Measurements from ENCODE around the gene MBD3L2B. TPM values are rescaled to one million over a fixed set of nuclear protein-coding genes. Genes with fewer than 3 reads are reported as not detected.

Gene MBD3L2B
- total RNA-seq, 1 experiment from 2014 or later: not detected

DNA sequence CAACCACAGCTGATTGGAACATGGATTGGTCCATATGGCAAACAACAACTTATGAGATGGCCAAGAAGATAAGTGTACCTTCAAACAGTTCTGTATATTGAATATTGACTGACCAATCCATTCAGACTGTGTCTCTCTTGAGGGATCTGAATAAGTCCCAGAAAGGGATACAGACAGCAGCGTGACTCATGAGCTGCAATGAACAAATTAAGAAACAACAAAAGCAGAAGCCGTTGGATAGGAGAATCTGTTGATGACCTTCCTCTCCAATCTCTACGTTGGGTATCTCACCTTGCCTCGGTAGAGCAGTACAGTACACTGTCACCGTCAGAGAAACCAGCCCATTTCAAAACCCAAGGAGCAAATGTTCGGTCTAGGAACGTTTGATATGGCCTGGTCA, 21.3 kb downstream of the MBD3L2B start:
- POLR2A ChIA-PET (ENCODE audit: unreplicated experiment): no interaction called here
- intact Hi-C loops (cut with micrococcal nuclease; ENCODE audit: unreplicated experiment): no loop called here
- no peaks in the 10 kb centered on the region for H3K36me3 ChIP-seq (ENCODE audit: low read depth)
- CTCF ChIA-PET: no interaction called here
- DNase-seq: no peak
- no peaks in the 10 kb centered on the region for H3K79me2 ChIP-seq (ENCODE audit: low read depth)
- H3K9me3 ChIP-seq (ENCODE audit: insufficient read depth, low read depth): no peaks in the 10 kb centered on the region
- peaks cover 38% of the 10 kb centered on the region for H3K27me3 ChIP-seq (ENCODE audit: insufficient read depth, low read depth)
- no peak overlapping the region for H3K4me2 ChIP-seq
- H3K4me3 ChIP-seq: no peak overlapping the region
- no peak overlapping the region for H2AFZ ChIP-seq
- no peaks in the 10 kb centered on the region for H3F3A ChIP-seq (ENCODE audit: insufficient read depth, low read depth)
- no peaks in the 10 kb centered on the region for H3K9me2 ChIP-seq (ENCODE audit: insufficient read depth)
- H4K20me1 ChIP-seq (ENCODE audit: insufficient read depth): no peaks in the 10 kb centered on the region
- H3K4me1 ChIP-seq (replicated peaks; ENCODE audit: insufficient read depth): no peaks in the 10 kb centered on the region
- no TSS peak for BruUV-seq (replicated peaks)
- TF ChIP-seq, protein P1, sequence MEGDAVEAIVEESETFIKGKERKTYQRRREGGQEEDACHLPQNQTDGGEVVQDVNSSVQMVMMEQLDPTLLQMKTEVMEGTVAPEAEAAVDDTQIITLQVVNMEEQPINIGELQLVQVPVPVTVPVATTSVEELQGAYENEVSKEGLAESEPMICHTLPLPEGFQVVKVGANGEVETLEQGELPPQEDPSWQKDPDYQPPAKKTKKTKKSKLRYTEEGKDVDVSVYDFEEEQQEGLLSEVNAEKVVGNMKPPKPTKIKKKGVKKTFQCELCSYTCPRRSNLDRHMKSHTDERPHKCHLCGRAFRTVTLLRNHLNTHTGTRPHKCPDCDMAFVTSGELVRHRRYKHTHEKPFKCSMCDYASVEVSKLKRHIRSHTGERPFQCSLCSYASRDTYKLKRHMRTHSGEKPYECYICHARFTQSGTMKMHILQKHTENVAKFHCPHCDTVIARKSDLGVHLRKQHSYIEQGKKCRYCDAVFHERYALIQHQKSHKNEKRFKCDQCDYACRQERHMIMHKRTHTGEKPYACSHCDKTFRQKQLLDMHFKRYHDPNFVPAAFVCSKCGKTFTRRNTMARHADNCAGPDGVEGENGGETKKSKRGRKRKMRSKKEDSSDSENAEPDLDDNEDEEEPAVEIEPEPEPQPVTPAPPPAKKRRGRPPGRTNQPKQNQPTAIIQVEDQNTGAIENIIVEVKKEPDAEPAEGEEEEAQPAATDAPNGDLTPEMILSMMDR (conservative IDR thresholded peaks at IDR 0.05): no peak
- no peak for TF ChIP-seq EZH2 (IDR thresholded peaks at IDR 0.05; ENCODE audit: low read depth)
- H3K27ac ChIP-seq: no peak overlapping the region

DNA sequence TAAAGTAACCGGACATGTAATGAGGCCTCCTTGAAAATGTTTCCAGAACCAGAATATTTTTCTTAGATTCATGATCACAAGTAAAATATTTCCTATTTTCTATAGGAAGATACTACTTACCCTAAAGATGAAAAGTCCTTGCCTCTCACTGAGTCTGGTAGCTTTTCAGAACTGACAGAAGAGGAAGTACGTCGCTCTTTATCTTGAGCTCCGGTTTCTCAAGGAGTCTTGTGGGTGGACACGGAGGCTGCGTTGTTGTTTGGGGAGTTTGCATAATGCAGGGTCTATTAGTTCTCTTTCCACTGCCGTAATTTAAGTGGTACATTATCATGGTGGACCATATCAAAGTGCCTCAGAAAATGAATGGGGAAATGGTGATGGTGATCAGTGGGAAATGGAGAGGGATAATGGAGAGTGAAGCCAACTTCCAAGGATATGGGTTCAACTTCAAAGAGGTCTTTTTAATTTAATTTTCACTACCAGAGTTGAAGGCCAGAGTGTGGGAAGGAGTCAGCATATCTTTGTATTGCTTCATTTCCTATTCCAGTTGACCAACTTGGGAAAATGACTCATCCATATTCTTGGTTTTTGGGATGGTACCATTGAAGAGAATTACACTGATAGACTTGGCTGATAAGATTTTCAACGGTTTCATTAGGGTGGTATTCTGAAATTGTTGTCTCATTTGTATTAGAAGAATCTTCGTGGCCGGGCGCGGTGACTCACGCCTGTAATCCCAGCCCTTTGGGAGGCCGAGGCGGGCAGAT, 23.4 kb downstream of the MBD3L2B start:
- no peak overlapping the region for H3K4me2 ChIP-seq
- no peaks in the 10 kb centered on the region for H3K36me3 ChIP-seq (ENCODE audit: low read depth)
- H3K4me1 ChIP-seq (replicated peaks; ENCODE audit: insufficient read depth): no peaks in the 10 kb centered on the region
- no TSS peak for BruUV-seq (replicated peaks)
- H3K9me2 ChIP-seq (ENCODE audit: insufficient read depth): no peaks in the 10 kb centered on the region
- peaks cover 38% of the 10 kb centered on the region for H3K27me3 ChIP-seq (ENCODE audit: insufficient read depth, low read depth)
- ChIA-PET CTCF (interaction anchor here (0.6 kb wide), 1 partner anchor 303 kb away, joined by 8 read pairs; no protein-coding TSS in a partner anchor), POLR2A (ENCODE audit: unreplicated experiment) (no interaction called here)
- no peaks in the 10 kb centered on the region for H4K20me1 ChIP-seq (ENCODE audit: insufficient read depth)
- intact Hi-C loops (cut with micrococcal nuclease; ENCODE audit: unreplicated experiment): no loop called here
- H3F3A ChIP-seq (ENCODE audit: insufficient read depth, low read depth): no peaks in the 10 kb centered on the region
- H3K9me3 ChIP-seq (ENCODE audit: insufficient read depth, low read depth): no peaks in the 10 kb centered on the region
- no peak overlapping the region for H2AFZ ChIP-seq
- H3K27ac ChIP-seq: no peak overlapping the region
- H3K4me3 ChIP-seq: no peak overlapping the region
- no peak for TF ChIP-seq EZH2 (IDR thresholded peaks at IDR 0.05; ENCODE audit: low read depth)
- TF ChIP-seq, protein P1 (conservative IDR thresholded peaks at IDR 0.05): no peak
- DNase-seq: no peak
- H3K79me2 ChIP-seq (ENCODE audit: low read depth): no peaks in the 10 kb centered on the region

DNA sequence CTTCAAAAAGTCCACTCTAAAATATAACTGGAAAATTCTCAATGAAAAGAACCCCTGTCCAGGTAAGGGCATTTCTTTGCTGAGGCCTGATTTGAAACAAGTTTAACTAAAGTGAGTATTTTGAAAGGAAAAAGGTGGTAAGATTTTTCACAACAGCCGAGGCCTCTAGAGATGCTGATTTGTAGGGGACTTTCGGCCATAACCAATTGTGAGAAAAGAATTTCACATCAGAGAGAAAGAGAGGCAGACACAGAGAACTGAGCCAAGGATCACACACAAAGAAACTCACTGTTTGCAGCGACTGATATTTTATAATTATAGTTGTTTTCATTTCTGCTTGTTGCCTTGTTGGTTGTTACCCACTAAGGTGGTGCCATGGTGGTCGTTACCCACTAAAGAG, 24.4 kb downstream of the MBD3L2B start:
- Histone ChIP-seq H3K9me3 (ENCODE audit: insufficient read depth, low read depth) (no peaks in the 10 kb centered on the region), H3K4me2 (no peak overlapping the region), H3K4me1 (replicated peaks; ENCODE audit: insufficient read depth) (no peaks in the 10 kb centered on the region), H3K9me2 (ENCODE audit: insufficient read depth) (no peaks in the 10 kb centered on the region), H3K27me3 (ENCODE audit: insufficient read depth, low read depth) (peaks cover 36% of the 10 kb centered on the region), H3K79me2 (ENCODE audit: low read depth) (no peaks in the 10 kb centered on the region), H2AFZ (no peak overlapping the region), H3K36me3 (ENCODE audit: low read depth) (no peaks in the 10 kb centered on the region), H4K20me1 (ENCODE audit: insufficient read depth) (no peaks in the 10 kb centered on the region), H3F3A (ENCODE audit: insufficient read depth, low read depth) (no peaks in the 10 kb centered on the region), H3K27ac (no peak overlapping the region), H3K4me3 (no peak overlapping the region)
- BruUV-seq (replicated peaks): no TSS peak
- DNase-seq: no peak
- POLR2A ChIA-PET (ENCODE audit: unreplicated experiment): no interaction called here
- TF ChIP-seq, protein P1 (conservative IDR thresholded peaks at IDR 0.05): no peak
- no peak for TF ChIP-seq EZH2 (IDR thresholded peaks at IDR 0.05; ENCODE audit: low read depth)
- CTCF ChIA-PET: no interaction called here
- intact Hi-C loops (cut with micrococcal nuclease; ENCODE audit: unreplicated experiment): no loop called here

Data from PC-9 (cell line).